ENCODE measurements around the gene PUS7L. TPM values are rescaled to one million over a fixed set of nuclear protein-coding genes. Genes with fewer than 3 reads are reported as not detected.
"Not testable (repeated sequence)": the region's sequence is repeated elsewhere in the genome, so short reads cannot be mapped to it uniquely, and the experiment has no call there.

PUS7L gene
- total RNA-seq, 2 experiments from 2014 or later: 16.7 to 18.7 TPM

- ATAC-seq: no peak
- no peak overlapping the region for H3K27ac Mint-ChIP-seq
- intact Hi-C loops (cut with micrococcal nuclease): no loop called here
- CTCF ChIA-PET: interaction anchor here (0.7 to 1.4 kb wide), 4 partner anchors 12 to 43 kb away, joined by 3 to 6 read pairs (median 3); partner anchors contain the start of gene TWF1
- H3K4me3 Mint-ChIP-seq: no peak overlapping the region
- no peaks in the 10 kb centered on the region for H3K9me3 Mint-ChIP-seq
- peaks cover 44% of the 10 kb centered on the region for H3K4me1 Mint-ChIP-seq (ENCODE audit: low read depth)
- no peak for DNase-seq
- POLR2A ChIA-PET: interaction anchor here (0.7 to 1.2 kb wide), 2 partner anchors 10 to 22 kb away, joined by 3 read pairs; no protein-coding TSS in a partner anchor
- TF ChIP-seq CTCF (IDR thresholded peaks at IDR 0.05): no peak
- H3K27me3 Mint-ChIP-seq: no peaks in the 10 kb centered on the region
- H3K36me3 Mint-ChIP-seq (ENCODE audit: low read depth): peaks cover 29% of the 10 kb centered on the region
Measured at GRCh38 chr12:43762596-43762995, 4.0 kb upstream of the PUS7L start.

GRCh38 chr12:43761500-43761899, 2.9 kb upstream of the PUS7L start:
- Mint-ChIP-seq H3K4me1 (ENCODE audit: low read depth) (peaks cover 49% of the 10 kb centered on the region), H3K36me3 (ENCODE audit: low read depth) (peaks cover 35% of the 10 kb centered on the region), H3K27ac (no peak overlapping the region), H3K27me3 (no peaks in the 10 kb centered on the region), H3K4me3 (peak overlapping the region; percentile 31), H3K9me3 (no peaks in the 10 kb centered on the region)
- POLR2A ChIA-PET: no interaction called here
- CTCF ChIA-PET: interaction anchor here (1.4 kb wide), 1 partner anchor 44 kb away, joined by 3 read pairs; the partner anchor contains the start of gene TWF1
- no peak for DNase-seq
- no peak for TF ChIP-seq CTCF (IDR thresholded peaks at IDR 0.05)
- ATAC-seq: no peak
- intact Hi-C loops (cut with micrococcal nuclease): no loop called here

GRCh38 chr12:43760396-43760795, 1.8 kb upstream of the PUS7L start:
- Mint-ChIP-seq H3K27me3 (no peaks in the 10 kb centered on the region), H3K4me3 (peak overlapping the region; percentile 93), H3K36me3 (ENCODE audit: low read depth) (peaks cover 46% of the 10 kb centered on the region), H3K4me1 (ENCODE audit: low read depth) (peaks cover 60% of the 10 kb centered on the region), H3K27ac (peak overlapping the region; percentile 98), H3K9me3 (no peaks in the 10 kb centered on the region)
- no peak for TF ChIP-seq CTCF (IDR thresholded peaks at IDR 0.05)
- intact Hi-C loops (cut with micrococcal nuclease): no loop called here
- ATAC-seq (no peak), DNase-seq (no peak)
- ChIA-PET CTCF (interaction anchor here (1.0 to 1.8 kb wide), 2 partner anchors 11 to 122 kb away, joined by 3 to 14 read pairs; no protein-coding TSS in a partner anchor), POLR2A (interaction anchor here (1.6 to 1.7 kb wide), 2 partner anchors 8 to 11 kb away, joined by 5 to 7 read pairs; no protein-coding TSS in a partner anchor)

- peaks cover 63% of the 10 kb centered on the region for H3K4me1 Mint-ChIP-seq (ENCODE audit: low read depth)
- H3K4me3 Mint-ChIP-seq: peak overlapping the region; percentile 93
- H3K36me3 Mint-ChIP-seq (ENCODE audit: low read depth): peaks cover 52% of the 10 kb centered on the region
- POLR2A ChIA-PET: interaction anchor here (0.9 to 1.9 kb wide), 7 partner anchors 9 to 75 kb away, joined by 3 to 10 read pairs (median 4); partner anchors contain the start of gene TWF1
- no peaks in the 10 kb centered on the region for H3K27me3 Mint-ChIP-seq
- CTCF ChIA-PET: interaction anchor here (0.6 kb wide), 1 partner anchor 113 kb away, joined by 4 read pairs; no protein-coding TSS in a partner anchor
- ATAC-seq (peak; percentile 8), DNase-seq (no peak)
- intact Hi-C loops (cut with micrococcal nuclease): loop anchor here (5.0 kb wide), 1 partner anchor 49 kb away; the partner anchor contains the start of gene TWF1
- TF ChIP-seq CTCF (IDR thresholded peaks at IDR 0.05): no peak
- peak overlapping the region; percentile 98 for H3K27ac Mint-ChIP-seq
- peaks cover 5% of the 10 kb centered on the region for H3K9me3 Mint-ChIP-seq
Measured at GRCh38 chr12:43758247-43758727, 303 bp downstream of the PUS7L start.

GRCh38 chr12:43754015-43754414, 4.6 kb downstream of the PUS7L start:
- Mint-ChIP-seq H3K27me3 (no peaks in the 10 kb centered on the region), H3K4me1 (ENCODE audit: low read depth) (peaks cover 40% of the 10 kb centered on the region), H3K9me3 (peaks cover 13% of the 10 kb centered on the region), H3K36me3 (ENCODE audit: low read depth) (peaks cover 69% of the 10 kb centered on the region), H3K4me3 (no peak overlapping the region), H3K27ac (no peak overlapping the region)
- ChIA-PET CTCF (interaction anchor here (1.2 kb wide), 1 partner anchor 53 kb away, joined by 3 read pairs; no protein-coding TSS in a partner anchor), POLR2A (no interaction called here)
- intact Hi-C loops (cut with micrococcal nuclease): no loop called here
- ATAC-seq: no peak
- no peak for DNase-seq
- no peak for TF ChIP-seq CTCF (IDR thresholded peaks at IDR 0.05)

GRCh38 chr12:43751360-43751759, 7.2 kb downstream of the PUS7L start:
- intact Hi-C loops (cut with micrococcal nuclease); CTCF ChIA-PET; DNase-seq; H3K4me3 Mint-ChIP-seq; H3K27ac Mint-ChIP-seq; H3K27me3 Mint-ChIP-seq; ATAC-seq; POLR2A ChIA-PET: not testable (repeated sequence)
- Mint-ChIP-seq H3K36me3 (ENCODE audit: low read depth) (peaks cover 56% of the 10 kb centered on the region), H3K4me1 (ENCODE audit: low read depth) (peaks cover 28% of the 10 kb centered on the region), H3K9me3 (peaks cover 13% of the 10 kb centered on the region)
